DND-41 (cell line): Measurements from ENCODE around the gene NCBP1.

Experiments
- CTCF ChIP-seq: IDR thresholded peaks from 2 replicates; pipeline ENCODE4 v1.5.1; 2012; ENCODE audit warnings: borderline replicate concordance, low read length, moderate library complexity, mild to moderate bottlenecking; ENCODE audit not compliant: poor library complexity, severe bottlenecking; ENCODE audit errors: extremely low read depth
- EZH2 ChIP-seq: IDR thresholded peaks from 3 replicates; pipeline ENCODE4 v1.6.1; 2012; ENCODE audit warnings: borderline replicate concordance, low read depth, mild to moderate bottlenecking, moderate library complexity, low read length, inconsistent platforms; ENCODE audit not compliant: severe bottlenecking

DNA sequence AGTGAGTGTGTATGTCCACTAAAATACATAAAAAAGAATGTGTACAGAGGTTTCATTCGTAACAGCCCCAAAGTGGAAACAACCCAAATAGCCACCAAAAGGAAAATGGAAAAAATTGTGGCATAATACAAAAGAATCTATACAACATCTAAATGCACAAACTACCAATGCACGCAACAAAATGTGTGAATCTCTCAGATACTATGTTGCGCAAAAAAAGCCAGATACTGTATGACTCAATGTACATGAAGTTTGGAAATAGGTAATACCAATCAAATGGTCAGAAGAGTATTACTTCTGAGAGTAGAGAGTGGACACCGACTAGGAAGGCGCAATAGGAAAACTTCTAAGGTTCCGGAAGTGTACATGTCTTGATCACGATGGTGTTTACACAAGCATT lies 61.1 kb downstream of the NCBP1 start:
- TF ChIP-seq CTCF (no peak), EZH2 (no peak)
